T-helper 17 cell (primary cell): ENCODE results near the gene CDC37L1. TPM values are rescaled to one million over a fixed set of nuclear protein-coding genes. Genes with fewer than 3 reads are reported as not detected.

ENCODE experiments used
- ATAC-seq: fragments of 150-1000 bp; cut with Tn5 transposase; 2 replicates; pipeline ENCODE4 v1.10.0; 2021; ENCODE audit warnings: mild to moderate bottlenecking, moderate library complexity
- DNase-seq, 3 donors: peaks; one replicate each; pipeline versions ENCODE4 v3.0.0 to v3.0.0-alpha.2; 2020 to 2021
- H3K9me3 ChIP-seq: one replicate; pipeline ENCODE4 v1.7.0; 2013; ENCODE audit warnings: low read length, mild to moderate bottlenecking; ENCODE audit not compliant: control insufficient read depth, poor library complexity, severe bottlenecking
- H3K27ac Mint-ChIP-seq: one replicate; pipeline ENCODE4 v1.8.0; 2022; ENCODE audit warnings: mild to moderate bottlenecking, moderate library complexity, mixed read lengths
- H3K27me3 Mint-ChIP-seq: one replicate; pipeline ENCODE4 v1.8.0; 2022; ENCODE audit warnings: mixed read lengths
- H3K36me3 Mint-ChIP-seq: one replicate; pipeline ENCODE4 v1.8.0; 2022; ENCODE audit warnings: low read depth, mixed read lengths
- H3K4me1 Mint-ChIP-seq: one replicate; pipeline ENCODE4 v1.8.0; 2022; ENCODE audit warnings: mild to moderate bottlenecking, mixed read lengths
- H3K4me3 Mint-ChIP-seq: one replicate; pipeline ENCODE4 v1.8.0; 2022; ENCODE audit warnings: mild to moderate bottlenecking, moderate library complexity, mixed read lengths
- total RNA-seq, 4 donors: library from RNA in 2 of 4; stranded (reverse) in 2 of 4; gene quantifications; one replicate each; pipeline ENCODE4 v1.2.3 and lab custom pipeline; 2022 to 2026

Gene CDC37L1
- total RNA-seq, 2 donors from 2014 or later, result 18.2 to 20.1 TPM

GRCh38 chr9:4706021-4706420 is 26.7 kb downstream of the CDC37L1 start:
- H3K27me3 Mint-ChIP-seq, result no peaks in the 10 kb centered on the region
- no peak for ATAC-seq
- H3K36me3 Mint-ChIP-seq, result peaks cover 4% of the 10 kb centered on the region
- no peaks in the 10 kb centered on the region for H3K9me3 ChIP-seq
- H3K4me3 Mint-ChIP-seq, result no peak overlapping the region
- peak overlapping the region; percentile 34 for H3K27ac Mint-ChIP-seq
- H3K4me1 Mint-ChIP-seq, result peaks cover 9% of the 10 kb centered on the region
- no peak for DNase-seq

- no peak for ATAC-seq
- Mint-ChIP-seq H3K36me3 (peaks cover 6% of the 10 kb centered on the region), H3K27me3 (no peaks in the 10 kb centered on the region), H3K4me1 (peaks cover 4% of the 10 kb centered on the region), H3K4me3 (no peak overlapping the region), H3K27ac (peak overlapping the region; percentile 34)
- DNase-seq, result no peak
- no peaks in the 10 kb centered on the region for H3K9me3 ChIP-seq
Measured at GRCh38 chr9:4706971-4707622, 27.7 kb downstream of the CDC37L1 start.

- Mint-ChIP-seq H3K27me3 (no peaks in the 10 kb centered on the region), H3K4me1 (peaks cover 4% of the 10 kb centered on the region), H3K36me3 (peaks cover 6% of the 10 kb centered on the region), H3K4me3 (no peak overlapping the region), H3K27ac (no peak overlapping the region)
- no peak for DNase-seq
- no peaks in the 10 kb centered on the region for H3K9me3 ChIP-seq
- ATAC-seq, result no peak
Measured at GRCh38 chr9:4709380-4709779, 30.0 kb downstream of the CDC37L1 start.

GRCh38 chr9:4713849-4714248 is 34.5 kb downstream of the CDC37L1 start:
- Mint-ChIP-seq H3K36me3 (peaks cover 4% of the 10 kb centered on the region), H3K27ac (no peak overlapping the region), H3K4me3 (no peak overlapping the region), H3K27me3 (no peaks in the 10 kb centered on the region), H3K4me1 (no peaks in the 10 kb centered on the region)
- no peaks in the 10 kb centered on the region for H3K9me3 ChIP-seq
- DNase-seq, result no peak
- ATAC-seq, result no peak

- ATAC-seq (no peak), DNase-seq (no peak)
- Mint-ChIP-seq H3K4me3 (no peak overlapping the region), H3K27ac (no peak overlapping the region), H3K27me3 (no peaks in the 10 kb centered on the region), H3K4me1 (no peaks in the 10 kb centered on the region), H3K36me3 (peaks cover 8% of the 10 kb centered on the region)
- H3K9me3 ChIP-seq, result no peaks in the 10 kb centered on the region
Measured at GRCh38 chr9:4714266-4715016, 35.1 kb downstream of the CDC37L1 start.

DNA sequence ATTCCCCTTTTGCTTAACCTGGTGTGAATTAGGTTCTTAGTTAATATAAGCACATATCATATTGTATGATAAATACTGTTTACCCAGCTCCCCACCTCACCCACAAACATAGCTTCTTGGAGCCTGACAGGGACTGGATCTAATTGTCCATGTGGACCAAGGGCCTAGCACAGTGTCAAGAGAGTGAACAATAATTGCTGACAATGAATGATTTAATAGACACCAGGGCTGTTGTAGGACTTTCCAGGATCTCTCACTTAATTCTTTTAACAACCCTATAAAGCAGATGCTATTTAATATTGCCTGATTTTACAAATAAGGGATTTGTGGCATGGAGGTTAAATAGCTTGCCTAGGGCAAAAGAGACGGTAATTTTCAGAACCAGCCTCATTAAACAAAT is 36.8 kb downstream of the CDC37L1 start:
- H3K27ac Mint-ChIP-seq, result no peak overlapping the region
- ATAC-seq (no peak), DNase-seq (no peak)
- H3K36me3 Mint-ChIP-seq, result peaks cover 8% of the 10 kb centered on the region
- H3K9me3 ChIP-seq, result no peaks in the 10 kb centered on the region
- no peaks in the 10 kb centered on the region for H3K4me1 Mint-ChIP-seq
- H3K27me3 Mint-ChIP-seq, result no peaks in the 10 kb centered on the region
- no peak overlapping the region for H3K4me3 Mint-ChIP-seq

DNA sequence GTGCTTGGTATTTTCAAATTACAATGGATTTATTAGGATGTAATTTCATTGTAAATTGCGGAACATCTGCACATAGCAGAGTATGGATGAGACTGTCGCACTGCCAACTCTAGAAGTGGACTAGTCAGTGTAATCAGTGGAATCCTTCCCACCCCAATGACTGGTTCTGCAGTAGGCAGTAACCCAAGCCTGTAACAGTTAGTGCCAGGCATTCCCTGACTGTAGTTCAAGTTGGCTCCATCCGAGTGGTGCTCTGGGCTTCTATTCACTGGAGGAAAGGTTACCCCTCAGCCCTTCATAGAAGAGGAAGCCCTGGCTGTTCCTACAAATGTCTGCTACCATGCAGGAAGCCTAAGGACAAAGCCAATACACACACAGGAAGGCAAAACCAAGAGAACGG is 38.4 kb downstream of the CDC37L1 start:
- ATAC-seq, result no peak
- H3K4me1 Mint-ChIP-seq, result no peaks in the 10 kb centered on the region
- H3K9me3 ChIP-seq, result no peaks in the 10 kb centered on the region
- peaks cover 6% of the 10 kb centered on the region for H3K36me3 Mint-ChIP-seq
- DNase-seq, result no peak
- peak overlapping the region; percentile 9 for H3K27ac Mint-ChIP-seq
- no peak overlapping the region for H3K4me3 Mint-ChIP-seq
- H3K27me3 Mint-ChIP-seq, result no peaks in the 10 kb centered on the region

DNA sequence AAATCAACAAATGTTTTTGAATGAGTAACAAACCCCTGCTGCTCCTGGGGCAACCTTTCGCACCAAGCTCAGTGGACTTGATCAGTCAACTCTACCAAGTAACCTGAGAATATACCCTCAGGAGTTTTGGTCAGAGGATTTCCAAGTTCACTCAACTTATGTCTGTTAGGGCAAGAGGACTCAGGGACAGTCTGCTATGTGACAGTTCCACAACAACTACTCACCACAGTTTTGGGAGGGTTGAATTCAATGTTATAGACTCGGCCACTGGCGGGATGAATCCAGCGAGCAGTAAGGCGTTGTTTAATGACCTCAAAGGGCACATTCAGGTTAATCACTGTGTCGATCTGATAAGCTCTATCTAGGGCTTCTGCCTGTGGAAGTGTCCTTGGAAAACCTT is 39.5 kb downstream of the CDC37L1 start:
- ATAC-seq (no peak), DNase-seq (no peak)
- H3K9me3 ChIP-seq, result no peaks in the 10 kb centered on the region
- Mint-ChIP-seq H3K36me3 (peaks cover 6% of the 10 kb centered on the region), H3K4me3 (no peak overlapping the region), H3K27ac (no peak overlapping the region), H3K27me3 (no peaks in the 10 kb centered on the region), H3K4me1 (no peaks in the 10 kb centered on the region)

DNA sequence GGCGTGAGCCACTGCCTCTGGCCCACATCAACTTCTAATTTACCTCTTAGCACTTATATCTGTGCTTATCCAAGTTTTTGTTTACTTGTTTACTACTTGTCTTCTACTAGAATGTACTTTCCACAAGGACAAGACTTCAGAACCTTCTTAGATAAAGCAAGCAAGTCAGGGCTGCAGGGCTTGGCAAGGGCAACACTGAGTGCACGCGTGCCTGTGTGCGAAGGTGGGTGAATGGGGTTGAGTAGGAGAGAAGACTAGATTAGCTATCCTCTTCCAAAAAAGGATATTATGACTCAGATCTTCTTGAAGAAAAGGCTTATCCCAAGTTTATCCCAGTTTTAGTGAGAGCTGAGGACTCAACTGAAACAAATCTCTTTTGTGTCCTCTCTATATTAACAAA is 42.4 kb downstream of the CDC37L1 start:
- Mint-ChIP-seq H3K4me1 (peaks cover 11% of the 10 kb centered on the region), H3K36me3 (peaks cover 6% of the 10 kb centered on the region), H3K27ac (no peak overlapping the region), H3K27me3 (no peaks in the 10 kb centered on the region), H3K4me3 (no peak overlapping the region)
- no peak for DNase-seq
- no peak for ATAC-seq
- no peaks in the 10 kb centered on the region for H3K9me3 ChIP-seq

GRCh38 chr9:4725706-4726442 is 46.5 kb downstream of the CDC37L1 start:
- ATAC-seq (peak; percentile 48), DNase-seq (no peak)
- no peaks in the 10 kb centered on the region for H3K27me3 Mint-ChIP-seq
- H3K9me3 ChIP-seq, result no peaks in the 10 kb centered on the region
- H3K4me3 Mint-ChIP-seq, result no peak overlapping the region
- no peaks in the 10 kb centered on the region for H3K36me3 Mint-ChIP-seq
- H3K27ac Mint-ChIP-seq, result no peak overlapping the region
- peaks cover 21% of the 10 kb centered on the region for H3K4me1 Mint-ChIP-seq

- no peak for ATAC-seq
- Mint-ChIP-seq H3K27ac (no peak overlapping the region), H3K27me3 (no peaks in the 10 kb centered on the region), H3K36me3 (no peaks in the 10 kb centered on the region), H3K4me3 (no peak overlapping the region), H3K4me1 (peaks cover 21% of the 10 kb centered on the region)
- H3K9me3 ChIP-seq, result no peaks in the 10 kb centered on the region
- no peak for DNase-seq
Measured at GRCh38 chr9:4727593-4727992, 48.2 kb downstream of the CDC37L1 start.

DNA sequence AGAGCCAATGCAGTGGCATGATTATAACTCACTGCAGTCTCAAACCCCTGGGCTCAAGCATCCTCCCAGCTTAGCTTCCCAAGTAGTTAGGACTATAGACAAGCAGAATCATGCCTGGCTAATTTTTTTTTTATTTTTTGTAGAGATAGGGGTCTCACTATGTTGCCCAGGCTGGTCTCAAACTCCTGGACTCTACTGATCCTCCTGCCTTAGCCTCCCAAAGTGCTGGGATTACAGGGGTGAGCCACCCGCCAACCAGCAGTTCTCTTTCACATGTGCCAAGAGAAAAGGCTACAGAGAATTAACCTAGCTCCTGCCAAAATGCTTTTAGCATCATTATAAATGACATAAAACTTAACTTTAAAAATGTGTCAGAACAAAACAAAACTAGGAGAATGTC is 53.5 kb downstream of the CDC37L1 start:
- no peak overlapping the region for H3K4me3 Mint-ChIP-seq
- H3K27me3 Mint-ChIP-seq, result no peaks in the 10 kb centered on the region
- peaks cover 2% of the 10 kb centered on the region for H3K36me3 Mint-ChIP-seq
- H3K4me1 Mint-ChIP-seq, result peaks cover 24% of the 10 kb centered on the region
- no peak overlapping the region for H3K27ac Mint-ChIP-seq
- no peaks in the 10 kb centered on the region for H3K9me3 ChIP-seq
- no peak for ATAC-seq
- DNase-seq, result no peak

DNA sequence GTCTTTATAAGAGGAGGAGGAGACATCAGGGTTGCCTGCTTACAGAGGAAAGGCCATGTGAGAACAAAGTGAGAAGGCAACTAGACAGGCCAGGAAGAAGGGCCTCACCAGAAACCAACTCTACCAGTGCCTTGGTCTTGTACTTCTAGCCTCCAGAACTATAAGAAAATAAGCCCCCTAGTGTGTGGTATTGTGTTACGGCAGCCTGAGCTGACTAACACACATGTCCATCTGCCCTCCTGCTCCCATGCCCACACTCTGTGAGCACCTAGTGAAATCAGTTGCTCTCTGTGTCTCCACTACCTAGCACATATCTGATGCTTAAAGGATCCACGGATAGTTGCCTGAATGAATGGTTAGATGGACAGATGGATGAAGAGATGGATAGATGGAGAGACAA is 54.8 kb downstream of the CDC37L1 start:
- DNase-seq (no peak), ATAC-seq (no peak)
- Mint-ChIP-seq H3K4me3 (no peak overlapping the region), H3K27me3 (no peaks in the 10 kb centered on the region), H3K27ac (peak overlapping the region; percentile 41), H3K36me3 (peaks cover 2% of the 10 kb centered on the region), H3K4me1 (peaks cover 25% of the 10 kb centered on the region)
- H3K9me3 ChIP-seq, result no peaks in the 10 kb centered on the region
